HG03457 (cell line): Measurements from ENCODE around the gene MAP2K5.

Source experiments
- ATAC-seq: cut with Tn5 transposase; IDR thresholded peaks from one replicate; pipeline ENCODE4 v1.9.1; 2021; ENCODE audit warnings: moderate number of reproducible peaks; ENCODE audit not compliant: unreplicated experiment

MAP2K5 gene

GRCh38 chr15:67556976-67557570 is 14.6 kb downstream of the MAP2K5 start:
- no peak for ATAC-seq

GRCh38 chr15:67558502-67558901 is 16.0 kb downstream of the MAP2K5 start:
- no peak for ATAC-seq

GRCh38 chr15:67559158-67559557 is 16.7 kb downstream of the MAP2K5 start:
- ATAC-seq: no peak

- no peak for ATAC-seq
Measured at GRCh38 chr15:67559576-67559975, 17.1 kb downstream of the MAP2K5 start.

- no peak for ATAC-seq
Measured at GRCh38 chr15:67560320-67560719, 17.8 kb downstream of the MAP2K5 start.

GRCh38 chr15:67563092-67563491 is 20.6 kb downstream of the MAP2K5 start:
- ATAC-seq: no peak

- ATAC-seq: peak; percentile 80
Measured at GRCh38 chr15:67564021-67564967, 21.8 kb downstream of the MAP2K5 start.

GRCh38 chr15:67564968-67565345 is 22.5 kb downstream of the MAP2K5 start:
- peak; percentile 36 for ATAC-seq

GRCh38 chr15:67569668-67570067 is 27.2 kb downstream of the MAP2K5 start:
- ATAC-seq: no peak

- no peak for ATAC-seq
Measured at GRCh38 chr15:67570875-67571647, 28.6 kb downstream of the MAP2K5 start.

GRCh38 chr15:67571648-67572415 is 29.3 kb downstream of the MAP2K5 start:
- ATAC-seq: no peak

- no peak for ATAC-seq
Measured at GRCh38 chr15:67573194-67573593, 30.7 kb downstream of the MAP2K5 start.

GRCh38 chr15:67575039-67575502 is 32.6 kb downstream of the MAP2K5 start:
- ATAC-seq: no peak

GRCh38 chr15:67578020-67578600 is 35.6 kb downstream of the MAP2K5 start:
- ATAC-seq: no peak

- ATAC-seq: no peak
Measured at GRCh38 chr15:67579164-67579563, 36.7 kb downstream of the MAP2K5 start.

- no peak for ATAC-seq
Measured at GRCh38 chr15:67579967-67580366, 37.5 kb downstream of the MAP2K5 start.

GRCh38 chr15:67584157-67584556 is 41.7 kb downstream of the MAP2K5 start:
- ATAC-seq: no peak

- ATAC-seq: no peak
Measured at GRCh38 chr15:67585681-67586080, 43.2 kb downstream of the MAP2K5 start.

- ATAC-seq: no peak
Measured at GRCh38 chr15:67587331-67587730, 44.8 kb downstream of the MAP2K5 start.

GRCh38 chr15:67587754-67588153 is 45.3 kb downstream of the MAP2K5 start:
- ATAC-seq: no peak
